ENCODE measurements around the gene GDI1.

DNA sequence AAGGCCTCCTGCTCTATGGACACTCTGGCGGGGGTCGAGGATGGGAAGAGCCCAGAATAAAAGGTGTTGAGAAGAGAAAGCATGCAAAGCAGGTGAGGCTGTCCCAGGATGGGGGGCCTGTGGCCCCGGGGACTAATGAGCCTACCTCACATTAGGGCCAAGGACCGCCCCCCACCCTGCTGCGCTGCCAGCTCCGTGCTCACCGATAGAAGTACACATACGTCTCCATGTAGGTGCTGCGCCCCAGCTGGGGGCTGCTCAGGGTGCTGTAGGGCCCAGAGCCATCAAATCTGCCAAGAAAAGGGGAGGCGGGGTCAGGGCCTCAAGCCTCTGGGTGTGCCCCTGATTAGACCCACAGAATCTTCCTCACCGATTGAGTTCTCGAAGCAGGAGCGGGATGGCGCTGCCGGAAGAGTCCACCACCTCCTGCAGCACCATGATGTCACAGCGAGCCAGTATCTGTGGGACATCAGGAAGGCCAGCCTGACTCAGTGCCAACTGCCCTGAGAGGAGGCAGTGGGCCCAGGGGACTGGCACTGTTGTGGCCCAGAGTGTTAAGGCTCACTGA lies 32.2 kb upstream of the GDI1 start:
- TF ChIP-seq EP300 (IDR thresholded peaks at IDR 0.05; ENCODE audit: low read length) (no peak), CHD2 (IDR thresholded peaks at IDR 0.05; ENCODE audit: low read depth, low read length) (no peak), PTRF (tag; IDR thresholded peaks at IDR 0.05) (no peak)
- TF ChIP-seq, protein P1, sequence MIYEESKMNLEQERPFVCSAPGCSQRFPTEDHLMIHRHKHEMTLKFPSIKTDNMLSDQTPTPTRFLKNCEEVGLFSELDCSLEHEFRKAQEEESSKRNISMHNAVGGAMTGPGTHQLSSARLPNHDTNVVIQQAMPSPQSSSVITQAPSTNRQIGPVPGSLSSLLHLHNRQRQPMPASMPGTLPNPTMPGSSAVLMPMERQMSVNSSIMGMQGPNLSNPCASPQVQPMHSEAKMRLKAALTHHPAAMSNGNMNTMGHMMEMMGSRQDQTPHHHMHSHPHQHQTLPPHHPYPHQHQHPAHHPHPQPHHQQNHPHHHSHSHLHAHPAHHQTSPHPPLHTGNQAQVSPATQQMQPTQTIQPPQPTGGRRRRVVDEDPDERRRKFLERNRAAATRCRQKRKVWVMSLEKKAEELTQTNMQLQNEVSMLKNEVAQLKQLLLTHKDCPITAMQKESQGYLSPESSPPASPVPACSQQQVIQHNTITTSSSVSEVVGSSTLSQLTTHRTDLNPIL (CRISPR knock-in tag; IDR thresholded peaks at IDR 0.05), result no peak
